Measurements from ENCODE around the gene SETDB1.
A peak's percentile ranks its signal among the peaks of the same experiment; 100 is the strongest.

The SETDB1 gene

GRCh38 chr1:150944856-150945255 lies 18.7 kb downstream of the SETDB1 start:
- no peak for DNase-seq

GRCh38 chr1:150954708-150955107 lies 28.5 kb downstream of the SETDB1 start:
- DNase-seq: no peak

DNA sequence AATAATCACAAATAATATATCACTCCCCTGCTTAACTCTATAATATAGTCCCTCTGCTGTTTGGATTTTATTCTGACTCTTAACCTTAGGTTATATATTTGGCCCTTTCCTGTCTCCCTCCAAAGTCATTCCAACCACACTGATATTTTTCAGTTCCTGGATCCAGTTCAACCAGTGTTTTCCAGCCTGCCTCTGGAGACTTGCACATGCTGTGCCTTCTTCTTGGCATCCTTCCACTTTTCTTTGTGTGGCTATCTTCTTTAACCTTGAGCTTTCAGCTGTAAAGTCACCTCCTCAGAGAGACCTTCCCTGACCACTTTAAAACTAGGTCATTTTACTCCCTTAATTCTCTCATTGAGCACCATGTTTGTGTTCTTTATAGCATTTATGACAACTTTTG lies 29.1 kb downstream of the SETDB1 start:
- no peak for DNase-seq

GRCh38 chr1:150957666-150958065 lies 31.5 kb downstream of the SETDB1 start:
- DNase-seq: no peak

- DNase-seq: no peak
Measured at GRCh38 chr1:150960646-150961045, 34.5 kb downstream of the SETDB1 start.

GRCh38 chr1:150961756-150962155 lies 35.6 kb downstream of the SETDB1 start:
- DNase-seq: no peak

DNA sequence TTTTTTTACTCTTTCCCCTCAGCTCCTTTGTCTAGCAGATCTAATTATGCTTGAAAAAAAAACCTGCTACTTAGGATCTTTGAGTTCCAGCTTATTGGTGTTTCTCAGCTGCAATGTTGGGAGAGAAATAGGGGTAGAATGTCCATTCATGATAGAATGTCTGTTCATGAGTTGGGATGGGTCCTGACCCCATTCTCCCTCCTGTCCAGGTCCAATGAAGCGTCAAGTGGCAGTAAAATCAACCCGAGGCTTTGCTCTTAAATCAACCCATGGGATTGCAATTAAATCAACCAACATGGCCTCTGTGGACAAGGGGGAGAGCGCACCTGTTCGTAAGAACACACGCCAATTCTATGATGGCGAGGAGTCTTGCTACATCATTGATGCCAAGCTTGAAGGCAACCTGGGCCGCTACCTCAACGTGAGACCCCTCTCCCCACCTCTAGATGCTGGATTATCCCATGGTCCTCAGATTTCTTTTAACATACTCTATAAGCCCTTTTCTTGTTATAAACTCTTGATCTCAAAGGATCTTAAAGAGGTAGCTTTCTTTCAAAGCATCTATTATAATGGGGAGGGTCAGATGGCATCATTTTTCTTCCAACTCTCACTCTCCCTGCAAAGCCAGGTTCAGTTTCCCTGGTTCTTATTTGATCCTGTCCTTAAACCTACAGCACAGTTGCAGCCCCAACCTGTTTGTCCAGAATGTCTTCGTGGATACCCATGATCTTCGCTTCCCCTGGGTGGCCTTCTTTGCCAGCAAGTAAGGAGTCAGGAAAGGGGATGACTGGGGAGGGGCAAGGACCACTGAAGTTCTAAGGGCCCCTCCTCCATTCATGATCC lies 37.4 kb downstream of the SETDB1 start:
- DNase-seq: no peak

- DNase-seq: no peak
Measured at GRCh38 chr1:150964164-150964489, 38.0 kb downstream of the SETDB1 start.

DNA sequence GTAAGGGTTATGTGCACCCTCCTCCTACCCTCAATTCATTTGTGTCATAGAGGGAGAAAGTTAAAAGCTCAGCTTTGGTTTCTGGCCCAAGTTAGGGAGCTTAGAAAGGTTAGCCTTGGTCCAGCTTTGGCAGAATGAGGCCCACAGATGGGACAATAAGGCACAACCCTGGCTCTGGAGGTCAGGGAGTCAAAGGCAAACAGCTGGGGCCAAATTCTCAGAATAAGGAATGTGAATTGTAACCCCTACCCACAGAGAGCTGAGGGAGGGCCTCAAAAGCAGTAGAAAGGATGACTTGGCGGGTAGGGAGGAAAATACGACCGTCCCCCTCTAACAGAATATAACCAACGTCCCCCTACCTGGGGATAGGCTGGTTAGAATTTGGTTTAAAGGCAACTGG lies 39.4 kb downstream of the SETDB1 start:
- no peak for DNase-seq

DNA sequence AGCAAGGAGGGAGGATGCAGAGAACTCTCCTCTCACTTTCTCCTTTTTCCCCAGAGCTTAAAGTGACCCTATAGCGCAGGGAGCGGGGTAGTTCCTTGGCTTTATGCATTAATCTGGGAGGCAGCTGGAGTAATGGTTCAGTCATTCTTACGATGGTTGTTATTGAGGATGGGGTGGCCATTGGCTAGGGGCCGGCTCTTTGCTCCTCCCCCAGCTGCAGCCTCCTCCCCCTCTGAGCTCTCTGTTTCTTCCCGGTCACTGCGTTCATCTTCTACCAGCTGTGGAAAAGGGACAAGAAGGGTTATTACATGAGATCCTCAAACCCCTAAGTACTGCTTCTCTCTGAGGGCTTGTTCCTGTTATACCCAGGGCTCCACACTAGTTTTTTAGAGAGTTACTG lies 39.8 kb downstream of the SETDB1 start:
- DNase-seq: no peak

DNA sequence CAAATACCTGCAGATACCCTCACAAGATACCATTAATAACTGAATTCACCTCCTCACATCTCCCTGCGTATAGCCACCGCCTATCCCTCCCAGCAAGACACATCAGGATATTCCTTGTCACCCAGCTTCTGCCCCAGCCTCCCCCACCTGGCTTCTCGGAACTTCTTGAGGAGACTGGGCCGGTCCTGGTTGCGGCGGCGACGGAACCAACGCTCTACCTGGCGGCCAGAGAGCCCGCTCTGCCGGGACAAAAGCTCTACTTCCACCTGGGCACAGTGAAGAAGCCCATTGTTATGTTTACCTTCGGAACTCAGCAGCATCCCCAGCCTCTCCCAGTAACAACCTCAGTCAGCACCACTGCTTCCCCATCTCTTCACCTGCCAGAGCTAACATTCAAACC lies 41.8 kb downstream of the SETDB1 start:
- no peak for DNase-seq

- DNase-seq: no peak
Measured at GRCh38 chr1:150968491-150968890, 42.3 kb downstream of the SETDB1 start.

DNA sequence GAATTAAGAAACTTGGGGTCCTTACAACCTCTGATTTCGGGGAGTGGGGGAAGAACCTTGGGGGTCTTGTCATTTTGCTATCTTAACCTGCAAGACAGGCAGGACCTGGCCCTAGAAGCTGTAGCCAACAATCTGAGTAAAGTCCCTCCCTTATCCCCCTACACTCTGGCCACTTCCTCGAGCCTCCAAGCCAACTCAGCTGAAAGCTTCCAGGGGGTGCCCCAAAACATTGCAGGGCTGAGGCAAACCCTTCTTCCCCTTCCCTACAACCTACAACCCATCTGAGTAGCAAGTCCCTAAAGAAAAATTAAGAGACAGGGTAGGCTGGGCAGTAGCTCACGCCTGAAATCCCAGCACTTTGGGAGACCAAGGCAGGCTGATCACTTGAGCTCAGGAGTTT lies 43.5 kb downstream of the SETDB1 start:
- no peak for DNase-seq

DNA sequence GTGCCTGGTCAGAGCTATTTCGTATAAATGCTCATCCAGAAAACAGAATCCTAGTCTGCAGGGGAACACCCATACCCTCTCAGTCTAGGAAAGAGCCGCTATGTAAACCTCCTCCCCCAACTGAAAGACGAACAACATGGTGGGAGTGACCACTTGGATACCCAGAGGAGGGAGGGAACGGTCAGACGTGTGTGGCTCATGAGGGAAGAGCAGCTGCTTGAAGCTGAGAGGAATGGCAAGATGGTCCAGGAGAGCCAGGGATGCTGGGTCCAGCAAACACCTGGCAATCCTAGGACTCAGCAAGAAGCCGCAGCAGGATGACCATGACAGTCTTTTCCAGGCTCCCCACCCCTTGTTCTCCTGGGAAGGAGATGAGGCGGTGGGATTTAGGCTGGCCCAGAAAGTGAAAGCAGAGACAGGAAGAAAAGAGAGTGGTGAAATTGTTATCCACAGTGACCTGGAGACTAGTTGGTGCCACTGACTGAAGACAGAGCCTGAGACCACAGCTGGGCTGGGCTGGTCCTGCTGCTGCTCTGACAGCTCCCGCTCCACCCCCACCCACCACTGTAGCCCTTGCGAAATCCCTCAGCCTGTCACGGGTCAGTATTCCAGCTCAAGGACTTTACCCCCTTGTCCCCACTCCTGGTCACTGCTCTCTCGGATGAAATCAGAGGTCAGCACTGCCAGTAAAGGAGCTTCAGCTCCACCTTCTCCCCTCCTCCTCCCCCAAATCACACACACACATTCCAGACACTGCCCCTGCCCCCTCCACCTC lies 44.8 kb downstream of the SETDB1 start:
- no peak for DNase-seq

GRCh38 chr1:150971583-150972416 lies 45.6 kb downstream of the SETDB1 start:
- DNase-seq: no peak

GRCh38 chr1:150972417-150972940 lies 46.3 kb downstream of the SETDB1 start:
- no peak for DNase-seq

DNA sequence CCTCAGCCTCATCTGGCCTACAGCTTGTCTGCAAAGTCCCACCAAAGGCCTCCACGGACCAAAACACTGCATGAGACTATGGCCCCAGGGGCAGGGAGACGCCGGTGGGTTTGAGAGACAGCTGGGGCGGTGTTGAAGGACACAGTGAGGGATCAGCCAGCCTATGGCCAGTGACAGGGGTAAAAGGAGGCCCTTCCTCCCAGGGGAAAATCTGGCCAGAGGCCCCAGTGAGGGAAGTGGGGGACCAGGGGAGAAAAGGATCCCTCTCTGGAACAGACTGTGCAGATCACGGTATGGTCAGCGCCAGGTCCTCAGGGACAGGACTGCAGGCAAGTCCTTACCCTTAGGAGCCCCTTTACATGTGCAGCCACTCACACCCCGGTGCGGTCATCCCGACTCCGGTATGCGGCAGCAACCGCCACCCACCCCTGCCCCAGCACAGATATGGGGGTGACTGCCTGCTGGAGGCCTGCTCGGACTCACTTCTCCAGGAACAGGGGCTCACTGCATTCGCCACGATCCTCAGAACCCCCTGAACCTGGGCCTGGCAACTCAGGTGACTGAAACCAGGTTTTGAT lies 47.2 kb downstream of the SETDB1 start:
- DNase-seq: no peak

GRCh38 chr1:150973836-150974579 lies 47.8 kb downstream of the SETDB1 start:
- peak in 1 of 2 donors; percentile 54 for DNase-seq

- DNase-seq: peak; percentile 39 to 54
Measured at GRCh38 chr1:150974580-150975478, 48.7 kb downstream of the SETDB1 start, which contains the start of gene CERS2. TSS of gene CERS2 (minus strand) at chr1:150974835. CDS start at chr1:150969090, 5,745 bp downstream.

- DNase-seq: no peak
Measured at GRCh38 chr1:150976401-150976821, 50.2 kb downstream of the SETDB1 start.

Measured in bone marrow (tissue), 2 donors.